Vagina (tissue), 2 donors: ENCODE data around the gene TRPV6.

ENCODE experiments used
- POLR2AphosphoS5 ChIP-seq, 2 donors: sonication (generic); formaldehyde crosslinking; IDR thresholded peaks; one replicate each; pipeline ENCODE4 v1.9.0; 2017; ENCODE audit warnings: antibody characterized with exemption in 2 of 2, mild to moderate bottlenecking in 2 of 2, low read depth in 1 of 2; ENCODE audit not compliant: insufficient read depth in 1 of 2
- TF ChIP-seq, protein P1 (sequence below), 3 experiments: fragments of 450-650 bp in 2 of 3; fragments of 200-600 bp in 1 of 3; sonication (generic) in 1 of 3; IDR thresholded peaks; one replicate each; pipeline ENCODE4 v1.5.1; 2017 to 2019; ENCODE audit warnings: antibody characterized with exemption in 3 of 3, mild to moderate bottlenecking in 2 of 3, moderate library complexity in 2 of 3

DNA sequence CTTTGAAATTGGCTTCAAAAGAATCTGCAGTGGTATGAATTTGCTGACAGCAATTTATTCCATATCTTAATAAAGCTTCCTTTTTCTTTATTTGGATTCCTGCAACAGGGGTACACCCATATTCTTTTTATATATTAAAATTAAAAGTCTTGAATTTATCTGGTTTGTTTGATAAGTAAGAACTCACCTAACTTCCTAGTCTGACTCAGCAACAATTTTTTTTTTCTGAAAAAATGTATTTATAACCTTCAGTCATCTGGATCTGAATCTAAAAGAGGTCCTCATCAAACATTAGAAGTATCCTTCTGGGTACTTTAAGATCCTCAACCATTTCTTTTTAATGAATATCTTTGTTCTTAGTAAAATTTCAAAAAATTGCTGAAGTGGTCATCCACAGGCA, 26.1 kb downstream of the TRPV6 start:
- TF ChIP-seq, protein P1, sequence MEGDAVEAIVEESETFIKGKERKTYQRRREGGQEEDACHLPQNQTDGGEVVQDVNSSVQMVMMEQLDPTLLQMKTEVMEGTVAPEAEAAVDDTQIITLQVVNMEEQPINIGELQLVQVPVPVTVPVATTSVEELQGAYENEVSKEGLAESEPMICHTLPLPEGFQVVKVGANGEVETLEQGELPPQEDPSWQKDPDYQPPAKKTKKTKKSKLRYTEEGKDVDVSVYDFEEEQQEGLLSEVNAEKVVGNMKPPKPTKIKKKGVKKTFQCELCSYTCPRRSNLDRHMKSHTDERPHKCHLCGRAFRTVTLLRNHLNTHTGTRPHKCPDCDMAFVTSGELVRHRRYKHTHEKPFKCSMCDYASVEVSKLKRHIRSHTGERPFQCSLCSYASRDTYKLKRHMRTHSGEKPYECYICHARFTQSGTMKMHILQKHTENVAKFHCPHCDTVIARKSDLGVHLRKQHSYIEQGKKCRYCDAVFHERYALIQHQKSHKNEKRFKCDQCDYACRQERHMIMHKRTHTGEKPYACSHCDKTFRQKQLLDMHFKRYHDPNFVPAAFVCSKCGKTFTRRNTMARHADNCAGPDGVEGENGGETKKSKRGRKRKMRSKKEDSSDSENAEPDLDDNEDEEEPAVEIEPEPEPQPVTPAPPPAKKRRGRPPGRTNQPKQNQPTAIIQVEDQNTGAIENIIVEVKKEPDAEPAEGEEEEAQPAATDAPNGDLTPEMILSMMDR (IDR thresholded peaks at IDR 0.05), result no peak
- TF ChIP-seq POLR2AphosphoS5 (IDR thresholded peaks at IDR 0.05; ENCODE audit: insufficient read depth in 1 of 2, low read depth in 1 of 2), result no peak
